HG03439 (cell line): ENCODE data around the gene SIGLECL1.

Source experiments
- ATAC-seq: cut with Tn5 transposase; IDR thresholded peaks from one replicate; pipeline ENCODE4 v1.9.1; 2021; ENCODE audit warnings: mild to moderate bottlenecking, moderate library complexity; ENCODE audit not compliant: unreplicated experiment

SIGLECL1 gene

GRCh38 chr19:51252306-51253079, 1.6 kb downstream of the SIGLECL1 start:
- ATAC-seq: no peak

- ATAC-seq: no peak
Measured at GRCh38 chr19:51253088-51253806, 2.4 kb downstream of the SIGLECL1 start.

GRCh38 chr19:51256155-51256625, 5.3 kb downstream of the SIGLECL1 start:
- ATAC-seq: no peak

- no peak for ATAC-seq
Measured at GRCh38 chr19:51257471-51257870, 6.6 kb downstream of the SIGLECL1 start.

GRCh38 chr19:51258165-51259160, 7.6 kb downstream of the SIGLECL1 start:
- no peak for ATAC-seq

- no peak for ATAC-seq
Measured at GRCh38 chr19:51259348-51260245, 8.7 kb downstream of the SIGLECL1 start.

GRCh38 chr19:51263808-51264207, 12.9 kb downstream of the SIGLECL1 start:
- ATAC-seq: no peak

- ATAC-seq: no peak
Measured at GRCh38 chr19:51271067-51271466, 20.2 kb downstream of the SIGLECL1 start.

- no peak for ATAC-seq
Measured at GRCh38 chr19:51272183-51272810, 21.4 kb downstream of the SIGLECL1 start.

- no peak for ATAC-seq
Measured at GRCh38 chr19:51274049-51274770, 23.3 kb downstream of the SIGLECL1 start.

- no peak for ATAC-seq
Measured at GRCh38 chr19:51277112-51277511, 26.2 kb downstream of the SIGLECL1 start.

- no peak for ATAC-seq
Measured at GRCh38 chr19:51282335-51282734, 31.5 kb downstream of the SIGLECL1 start.

- ATAC-seq: no peak
Measured at GRCh38 chr19:51285682-51286081, 34.8 kb downstream of the SIGLECL1 start.

- no peak for ATAC-seq
Measured at GRCh38 chr19:51289635-51290034, 38.8 kb downstream of the SIGLECL1 start.

GRCh38 chr19:51292971-51293370, 42.1 kb downstream of the SIGLECL1 start:
- no peak for ATAC-seq

- no peak for ATAC-seq
Measured at GRCh38 chr19:51293571-51294210, 42.8 kb downstream of the SIGLECL1 start.

- no peak for ATAC-seq
Measured at GRCh38 chr19:51294211-51294976, 43.5 kb downstream of the SIGLECL1 start.

GRCh38 chr19:51294977-51295375, 44.1 kb downstream of the SIGLECL1 start:
- ATAC-seq: no peak
